NCI-H748 treated with DMSO at 0.1 percent for 48 hours (cell line): ENCODE measurements around the gene LAIR1.
"Not testable (repeated sequence)": the region's sequence is repeated elsewhere in the genome, so short reads cannot be mapped to it uniquely, and the experiment has no call there.

Source experiments
- DNase-seq: peaks from one replicate; lab custom pipeline; 2025; lab: John Stamatoyannopoulos, UW

LAIR1 gene

GRCh38 chr19:54364775-54365257 lies at the start of gene LAIR1:
LAIR1 (minus strand) TSS chr19:54364931; CDS start chr19:54364804, 127 bp downstream.
- no peak for DNase-seq

GRCh38 chr19:54414156-54414555 lies 49.4 kb upstream of the LAIR1 start:
- no peak for DNase-seq

GRCh38 chr19:54412877-54413276 lies 48.1 kb upstream of the LAIR1 start:
- DNase-seq = no peak

GRCh38 chr19:54411033-54411432 lies 46.3 kb upstream of the LAIR1 start:
- no peak for DNase-seq

- DNase-seq = no peak
Measured at GRCh38 chr19:54408456-54409026, 43.8 kb upstream of the LAIR1 start.

- DNase-seq = no peak
Measured at GRCh38 chr19:54407780-54408179, 43.0 kb upstream of the LAIR1 start.

- DNase-seq = no peak
Measured at GRCh38 chr19:54405628-54406027, 40.9 kb upstream of the LAIR1 start.

GRCh38 chr19:54403054-54403453 lies 38.3 kb upstream of the LAIR1 start:
- DNase-seq = no peak

GRCh38 chr19:54400913-54401312 lies 36.2 kb upstream of the LAIR1 start:
- no peak for DNase-seq

- no peak for DNase-seq
Measured at GRCh38 chr19:54399189-54399588, 34.5 kb upstream of the LAIR1 start.

- no peak for DNase-seq
Measured at GRCh38 chr19:54395685-54396084, 31.0 kb upstream of the LAIR1 start.

GRCh38 chr19:54393381-54393780 lies 28.6 kb upstream of the LAIR1 start:
- DNase-seq = no peak

GRCh38 chr19:54392105-54392504 lies 27.4 kb upstream of the LAIR1 start:
- no peak for DNase-seq

- no peak for DNase-seq
Measured at GRCh38 chr19:54391589-54392061, 26.9 kb upstream of the LAIR1 start.

GRCh38 chr19:54390942-54391577 lies 26.3 kb upstream of the LAIR1 start:
- peak; percentile 15 for DNase-seq

GRCh38 chr19:54389553-54389952 lies 24.8 kb upstream of the LAIR1 start:
- no peak for DNase-seq

- no peak for DNase-seq
Measured at GRCh38 chr19:54388802-54389139, 24.0 kb upstream of the LAIR1 start.

- no peak for DNase-seq
Measured at GRCh38 chr19:54387991-54388801, 23.5 kb upstream of the LAIR1 start.

- DNase-seq = no peak
Measured at GRCh38 chr19:54383330-54383729, 18.6 kb upstream of the LAIR1 start.

- not testable (repeated sequence) for DNase-seq
Measured at GRCh38 chr19:54382041-54382440, 17.3 kb upstream of the LAIR1 start.

GRCh38 chr19:54380897-54381296 lies 16.2 kb upstream of the LAIR1 start:
- no peak for DNase-seq

GRCh38 chr19:54379187-54379678 lies 14.5 kb upstream of the LAIR1 start:
- no peak for DNase-seq
